Body of pancreas (tissue), 4 donors: ENCODE results near the gene PLPPR2. TPM values are rescaled to one million over a fixed set of nuclear protein-coding genes. Genes with fewer than 3 reads are reported as not detected.
"Not testable (repeated sequence)": the region's sequence is repeated elsewhere in the genome, so short reads cannot be mapped to it uniquely, and the experiment has no call there.

Source experiments
- ATAC-seq: fragments of 150-250 bp; one replicate; pipeline ENCODE4 v1.9.1; 2016
- DNase-seq, 4 donors: peaks; one replicate each; pipeline ENCODE4 v3.0.0-alpha.2; 2019
- H3K27ac ChIP-seq, 4 donors: fragments of 200-600 bp; sonication (generic); 1 replicate in 3 of 4; 2 replicates in 1 of 4; pipeline versions ENCODE4 v1.5.1 to v1.6.1; 2016 to 2019; ENCODE audit warnings: mild to moderate bottlenecking in 1 of 4, mixed read lengths in 1 of 4, moderate library complexity in 1 of 4
- H3K27me3 ChIP-seq, 2 donors: fragments of 200-600 bp; sonication (generic); one replicate each; pipeline ENCODE4 v1.6.0; 2016; ENCODE audit warnings: mild to moderate bottlenecking in 1 of 2
- H3K36me3 ChIP-seq, 2 donors: fragments of 200-600 bp; sonication (generic); replicated peaks in 1 of 2; 2 replicates each; pipeline ENCODE4 v1.5.1; 2016; ENCODE audit warnings: low read depth in 2 of 2; ENCODE audit not compliant: insufficient read depth in 1 of 2
- H3K4me1 ChIP-seq: fragments of 200-600 bp; sonication (generic); one replicate; pipeline ENCODE4 v1.6.0; 2016
- H3K4me3 ChIP-seq, 2 donors: fragments of 200-600 bp; sonication (generic); 1 replicate in 1 of 2; 2 replicates in 1 of 2; pipeline ENCODE4 v1.5.1; 2016 to 2019
- H3K9me3 ChIP-seq, 3 donors: fragments of 200-600 bp; sonication (generic); 1 replicate in 2 of 3; 2 replicates in 1 of 3; pipeline ENCODE4 v1.5.1; 2016
- POLR2A ChIP-seq, 3 donors: fragments of 450-650 bp; IDR thresholded peaks; one replicate each; pipeline ENCODE4 v1.6.1; 2016; ENCODE audit warnings: antibody characterized with exemption in 3 of 3, mild to moderate bottlenecking in 2 of 3
- WGBS, 2 donors: methylation state at CpG; one replicate each; pipeline ENCODE4 v1.1.5; 2017; 5-methylcytosine and 5-hydroxymethylcytosine counted together
- intact Hi-C: fragments of 100-400 bp; cut with DNase I; formaldehyde crosslinking; loops from one replicate; pipeline ENCODE4 v1.15.1; 2023
- total RNA-seq, 2 donors: library from RNA; depleted of rRNA; stranded (reverse); fragments of >200 nt; gene quantifications; one replicate each; pipeline ENCODE4 v1.1.0, GENCODE V29; 2016
- TF ChIP-seq, protein P1 (sequence below), 7 experiments: fragments of 450-650 bp in 4 of 7; fragments of 200-600 bp in 3 of 7; sonication (generic) in 3 of 7; IDR thresholded peaks; one replicate each; pipeline ENCODE4 v1.5.1; 2016 to 2019; ENCODE audit warnings: antibody characterized with exemption in 7 of 7

The PLPPR2 gene
- total RNA-seq, 2 donors from 2014 or later: 9.9 to 30.3 TPM

DNA sequence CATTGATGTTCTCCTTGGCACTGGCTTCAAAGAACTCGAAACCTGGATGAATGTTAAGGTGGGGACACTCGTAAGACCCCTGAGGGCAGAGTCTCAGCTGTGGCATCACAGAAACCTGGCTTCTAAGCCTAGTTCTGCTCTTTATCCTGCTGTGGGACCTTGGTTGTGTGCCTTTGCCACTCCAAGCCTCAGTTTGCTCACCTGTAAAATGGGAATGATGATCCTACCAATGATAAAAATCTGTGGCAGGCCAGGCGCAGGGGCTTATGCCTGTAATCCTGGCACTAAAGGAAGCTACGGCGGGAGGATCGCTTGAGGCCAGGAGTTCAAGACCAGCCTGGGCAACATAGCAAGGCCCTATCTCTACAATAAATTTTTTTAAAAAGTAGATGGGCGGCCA lies 29.7 kb upstream of the PLPPR2 start:
- H3K27ac ChIP-seq: no peak overlapping the region
- intact Hi-C loops: no loop called here

DNA sequence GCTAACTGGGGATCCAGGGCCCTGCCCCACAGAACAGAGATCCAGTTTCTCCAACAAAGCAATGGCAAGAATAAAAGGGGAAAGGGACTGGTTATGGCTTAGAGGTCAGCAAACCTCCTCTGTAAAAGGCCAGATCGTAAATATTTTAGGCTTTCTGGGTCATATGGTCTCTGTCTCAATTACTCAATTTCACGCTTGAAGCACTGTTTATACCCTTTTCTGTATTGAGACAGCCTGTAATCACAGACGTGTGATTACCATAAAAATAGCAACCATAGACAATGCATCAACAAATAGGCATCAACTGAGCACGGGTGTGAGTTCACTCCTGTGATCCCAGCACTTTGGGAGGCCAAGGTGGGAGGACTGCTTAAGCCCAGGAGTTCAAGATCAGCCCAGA lies 25.1 kb upstream of the PLPPR2 start:
- no peaks in the 10 kb centered on the region for H3K9me3 ChIP-seq
- no peak for TF ChIP-seq POLR2A (IDR thresholded peaks at IDR 0.05)
- TF ChIP-seq, protein P1, sequence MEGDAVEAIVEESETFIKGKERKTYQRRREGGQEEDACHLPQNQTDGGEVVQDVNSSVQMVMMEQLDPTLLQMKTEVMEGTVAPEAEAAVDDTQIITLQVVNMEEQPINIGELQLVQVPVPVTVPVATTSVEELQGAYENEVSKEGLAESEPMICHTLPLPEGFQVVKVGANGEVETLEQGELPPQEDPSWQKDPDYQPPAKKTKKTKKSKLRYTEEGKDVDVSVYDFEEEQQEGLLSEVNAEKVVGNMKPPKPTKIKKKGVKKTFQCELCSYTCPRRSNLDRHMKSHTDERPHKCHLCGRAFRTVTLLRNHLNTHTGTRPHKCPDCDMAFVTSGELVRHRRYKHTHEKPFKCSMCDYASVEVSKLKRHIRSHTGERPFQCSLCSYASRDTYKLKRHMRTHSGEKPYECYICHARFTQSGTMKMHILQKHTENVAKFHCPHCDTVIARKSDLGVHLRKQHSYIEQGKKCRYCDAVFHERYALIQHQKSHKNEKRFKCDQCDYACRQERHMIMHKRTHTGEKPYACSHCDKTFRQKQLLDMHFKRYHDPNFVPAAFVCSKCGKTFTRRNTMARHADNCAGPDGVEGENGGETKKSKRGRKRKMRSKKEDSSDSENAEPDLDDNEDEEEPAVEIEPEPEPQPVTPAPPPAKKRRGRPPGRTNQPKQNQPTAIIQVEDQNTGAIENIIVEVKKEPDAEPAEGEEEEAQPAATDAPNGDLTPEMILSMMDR (IDR thresholded peaks at IDR 0.05): no peak
- WGBS, 2 donors: 71 to 83% methylated on average over 4 of the region's 4 CpGs
- no peak for DNase-seq
- no peak overlapping the region for H3K27ac ChIP-seq
- no peak for ATAC-seq
- H3K4me3 ChIP-seq: no peak overlapping the region
- peaks cover 10 to 45% of the 10 kb centered on the region in 2 donors for H3K36me3 ChIP-seq
- H3K4me1 ChIP-seq: no peaks in the 10 kb centered on the region
- H3K27me3 ChIP-seq: no peaks in the 10 kb centered on the region
- intact Hi-C loops: no loop called here

More for the DNA sequence above, 29.7 kb upstream of the PLPPR2 start:
- ATAC-seq (no peak), DNase-seq (no peak)
- H3K36me3 ChIP-seq: peaks cover 0 to 24% of the 10 kb centered on the region in 2 donors
- no peaks in the 10 kb centered on the region for H3K9me3 ChIP-seq
- no peak overlapping the region for H3K4me3 ChIP-seq
- H3K27me3 ChIP-seq: no peaks in the 10 kb centered on the region
- 92 to 97% methylated on average over 7 of the region's 7 CpGs for WGBS, 2 donors
- peaks cover 28% of the 10 kb centered on the region for H3K4me1 ChIP-seq
- TF ChIP-seq, protein P1 (IDR thresholded peaks at IDR 0.05): no peak
- TF ChIP-seq POLR2A (IDR thresholded peaks at IDR 0.05): no peak

DNA sequence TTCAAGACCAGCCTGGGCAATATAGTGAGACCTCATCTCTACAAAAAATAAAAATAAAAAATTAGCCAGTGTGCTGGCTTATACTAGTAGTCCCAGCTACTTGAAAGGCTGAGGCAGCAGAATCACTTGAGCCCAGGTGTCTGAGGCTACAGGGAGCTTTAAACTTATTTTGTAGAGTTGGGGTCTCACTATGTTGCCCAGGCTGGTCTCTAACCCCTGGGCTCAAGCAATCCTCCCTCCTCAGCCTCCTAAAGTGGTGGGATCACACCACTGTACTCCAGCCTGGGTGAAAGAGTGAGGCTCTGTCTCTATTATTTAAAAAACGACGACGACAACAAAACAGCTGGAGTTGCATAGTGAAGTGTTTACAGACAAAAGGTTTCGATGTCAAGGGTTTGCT lies 23.7 kb upstream of the PLPPR2 start:
- TF ChIP-seq POLR2A (IDR thresholded peaks at IDR 0.05): no peak
- TF ChIP-seq, protein P1 (IDR thresholded peaks at IDR 0.05): no peak
- peaks cover 10 to 56% of the 10 kb centered on the region in 2 donors for H3K36me3 ChIP-seq
- no peak overlapping the region for H3K27ac ChIP-seq
- H3K4me1 ChIP-seq: peaks cover 3% of the 10 kb centered on the region
- intact Hi-C loops: no loop called here
- ATAC-seq (no peak), DNase-seq (no peak)
- H3K9me3 ChIP-seq: no peaks in the 10 kb centered on the region
- WGBS, 2 donors: 78 to 94% methylated on average over 4 of the region's 4 CpGs
- no peaks in the 10 kb centered on the region for H3K27me3 ChIP-seq
- H3K4me3 ChIP-seq: no peak overlapping the region

DNA sequence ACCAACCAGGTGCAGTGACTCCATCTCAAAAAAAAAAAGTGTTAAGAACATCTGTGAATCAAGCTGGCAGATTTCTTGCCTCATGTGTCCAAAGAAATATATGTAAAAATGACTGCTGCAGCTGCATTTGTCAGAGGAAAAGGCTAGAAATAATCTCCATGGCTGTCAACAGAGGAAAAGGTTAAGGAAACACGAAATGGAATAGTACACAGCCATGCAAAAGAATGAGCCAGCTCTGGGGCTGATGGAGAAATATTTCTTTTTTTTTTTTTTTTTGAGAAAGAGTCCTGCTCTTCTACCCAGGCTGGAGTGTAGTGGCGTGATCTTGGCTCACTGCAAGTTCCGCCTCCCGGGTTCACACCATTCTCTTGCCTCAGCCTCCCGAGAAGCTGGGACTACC lies 22.4 kb upstream of the PLPPR2 start:
- WGBS, 2 donors: 94 to 96% methylated on average over 5 of the region's 5 CpGs
- ATAC-seq (no peak), DNase-seq (no peak)
- H3K4me3 ChIP-seq: no peak overlapping the region
- no peaks in the 10 kb centered on the region for H3K9me3 ChIP-seq
- intact Hi-C loops: no loop called here
- H3K4me1 ChIP-seq: peaks cover 16% of the 10 kb centered on the region
- TF ChIP-seq POLR2A (IDR thresholded peaks at IDR 0.05): no peak
- TF ChIP-seq, protein P1 (IDR thresholded peaks at IDR 0.05): no peak
- peaks cover 10 to 47% of the 10 kb centered on the region in 2 donors for H3K36me3 ChIP-seq
- H3K27ac ChIP-seq: no peak overlapping the region
- H3K27me3 ChIP-seq: no peaks in the 10 kb centered on the region

DNA sequence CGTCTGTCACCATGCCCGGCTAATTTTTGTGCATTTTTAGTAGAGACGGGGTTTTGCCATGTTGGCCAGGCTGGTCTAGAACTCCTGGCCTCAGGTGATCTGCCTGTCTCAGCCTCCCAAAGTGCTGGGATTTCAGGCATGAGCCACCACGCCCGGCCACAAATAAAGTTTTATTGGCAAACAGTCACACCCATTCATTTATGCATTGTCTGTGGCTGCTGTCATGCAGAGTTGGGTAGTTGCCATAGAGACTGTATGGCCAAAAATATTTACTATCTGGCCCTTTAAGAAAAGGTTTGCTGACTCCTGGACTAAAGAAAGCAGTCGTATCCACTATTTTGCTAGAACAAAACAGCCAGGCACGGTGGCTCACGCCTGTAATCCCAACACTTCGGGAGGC lies 21.4 kb upstream of the PLPPR2 start:
- H3K9me3 ChIP-seq, H3K27me3 ChIP-seq, intact Hi-C loops, DNase-seq, ATAC-seq, H3K27ac ChIP-seq, H3K4me3 ChIP-seq: not testable (repeated sequence)
- 82 to 83% methylated on average over 9 of the region's 9 CpGs for WGBS, 2 donors
- Histone ChIP-seq H3K4me1 (peaks cover 22% of the 10 kb centered on the region), H3K36me3 (peaks cover 10 to 42% of the 10 kb centered on the region in 2 donors)
